Osteoblast (primary cell): ENCODE results near the gene PPP2R3B. TPM values are rescaled to one million over a fixed set of nuclear protein-coding genes. Genes with fewer than 3 reads are reported as not detected.

Experiments used
- DNase-seq: peaks from one replicate; pipeline ENCODE4 v3.0.0; 2011; ENCODE audit warnings: low spot score, mixed read lengths; ENCODE audit not compliant: insufficient read length; ENCODE audit errors: missing footprints
- H2AFZ ChIP-seq: 2 replicates; pipeline ENCODE4 v1.6.0; 2011; ENCODE audit warnings: mild to moderate bottlenecking, low read length
- H3K27ac ChIP-seq: 2 replicates; pipeline ENCODE4 v1.5.1; 2011; ENCODE audit warnings: mild to moderate bottlenecking, low read depth, low read length, moderate library complexity
- H3K27me3 ChIP-seq: 2 replicates; pipeline ENCODE4 v1.6.0; 2012; ENCODE audit warnings: mild to moderate bottlenecking, control low read depth, inconsistent platforms, low read length, moderate library complexity; ENCODE audit not compliant: insufficient read depth
- H3K36me3 ChIP-seq: 2 replicates; pipeline ENCODE4 v1.5.1; 2011; ENCODE audit warnings: mild to moderate bottlenecking, low read length, control low read depth, moderate library complexity; ENCODE audit not compliant: insufficient read depth
- H3K4me1 ChIP-seq: 2 replicates; pipeline ENCODE4 v1.5.1; 2011; ENCODE audit warnings: mild to moderate bottlenecking, low read length, control low read depth, moderate library complexity; ENCODE audit not compliant: insufficient read depth
- H3K4me2 ChIP-seq: 2 replicates; pipeline ENCODE4 v1.6.0; 2011; ENCODE audit warnings: mild to moderate bottlenecking, low read length; ENCODE audit not compliant: insufficient read depth
- H3K4me3 ChIP-seq: fragments of 200-600 bp; sonication (generic); 3 replicates; pipeline ENCODE4 v1.5.1; 2012; ENCODE audit warnings: mild to moderate bottlenecking, low read length, inconsistent platforms; ENCODE audit not compliant: insufficient read depth
- H3K79me2 ChIP-seq: 2 replicates; pipeline ENCODE4 v1.6.0; 2012; ENCODE audit warnings: mild to moderate bottlenecking, low read length, control low read depth, inconsistent platforms; ENCODE audit not compliant: insufficient read depth
- H3K9me3 ChIP-seq: 2 replicates; pipeline ENCODE4 v1.5.1; 2011; ENCODE audit warnings: low read depth, low read length, control low read depth
- H4K20me1 ChIP-seq: 2 replicates; pipeline ENCODE4 v1.6.0; 2012; ENCODE audit warnings: mild to moderate bottlenecking, low read length, control low read depth; ENCODE audit not compliant: insufficient read depth
- total RNA-seq: library from RNA; depleted of rRNA; stranded (reverse); fragments of >200 nt; gene quantifications from 2 replicates; pipeline ENCODE4 v1.2.3, GENCODE V29; 2012
- TF ChIP-seq, protein P1 (sequence below): IDR thresholded peaks from 2 replicates; pipeline ENCODE4 v1.5.1; 2011; ENCODE audit warnings: mild to moderate bottlenecking, low read depth, low read length, moderate library complexity; ENCODE audit errors: extremely low read depth

Gene PPP2R3B
- total RNA-seq, 1 donor, result 13.4 TPM

DNA sequence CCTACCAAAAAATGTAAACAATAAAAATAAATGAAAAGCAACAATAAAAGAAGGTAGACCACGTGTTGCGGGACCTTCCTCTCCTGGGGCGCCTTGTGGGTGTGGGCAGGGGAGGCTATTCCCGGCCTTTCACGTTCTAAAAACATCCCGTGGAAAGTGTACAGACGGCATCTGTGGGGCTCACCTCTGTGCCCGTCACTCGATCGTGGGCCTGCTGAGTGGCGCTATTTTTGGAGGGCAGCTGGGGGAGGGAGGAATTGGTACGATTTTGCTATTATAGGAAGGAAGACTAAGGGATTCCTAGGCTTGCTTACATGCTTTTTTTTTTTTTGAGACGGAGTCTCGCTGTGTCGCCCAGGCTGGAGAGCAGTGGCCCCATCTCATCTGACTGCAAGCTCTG is 13.6 kb upstream of the PPP2R3B start:
- H3K4me2 ChIP-seq, result no peak overlapping the region
- no peak overlapping the region for H2AFZ ChIP-seq
- no peak overlapping the region for H3K27ac ChIP-seq
- no peaks in the 10 kb centered on the region for H4K20me1 ChIP-seq
- no peaks in the 10 kb centered on the region for H3K27me3 ChIP-seq
- H3K4me1 ChIP-seq, result no peaks in the 10 kb centered on the region
- H3K36me3 ChIP-seq, result no peaks in the 10 kb centered on the region
- no peaks in the 10 kb centered on the region for H3K9me3 ChIP-seq
- TF ChIP-seq, protein P1, sequence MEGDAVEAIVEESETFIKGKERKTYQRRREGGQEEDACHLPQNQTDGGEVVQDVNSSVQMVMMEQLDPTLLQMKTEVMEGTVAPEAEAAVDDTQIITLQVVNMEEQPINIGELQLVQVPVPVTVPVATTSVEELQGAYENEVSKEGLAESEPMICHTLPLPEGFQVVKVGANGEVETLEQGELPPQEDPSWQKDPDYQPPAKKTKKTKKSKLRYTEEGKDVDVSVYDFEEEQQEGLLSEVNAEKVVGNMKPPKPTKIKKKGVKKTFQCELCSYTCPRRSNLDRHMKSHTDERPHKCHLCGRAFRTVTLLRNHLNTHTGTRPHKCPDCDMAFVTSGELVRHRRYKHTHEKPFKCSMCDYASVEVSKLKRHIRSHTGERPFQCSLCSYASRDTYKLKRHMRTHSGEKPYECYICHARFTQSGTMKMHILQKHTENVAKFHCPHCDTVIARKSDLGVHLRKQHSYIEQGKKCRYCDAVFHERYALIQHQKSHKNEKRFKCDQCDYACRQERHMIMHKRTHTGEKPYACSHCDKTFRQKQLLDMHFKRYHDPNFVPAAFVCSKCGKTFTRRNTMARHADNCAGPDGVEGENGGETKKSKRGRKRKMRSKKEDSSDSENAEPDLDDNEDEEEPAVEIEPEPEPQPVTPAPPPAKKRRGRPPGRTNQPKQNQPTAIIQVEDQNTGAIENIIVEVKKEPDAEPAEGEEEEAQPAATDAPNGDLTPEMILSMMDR, result no peak
- no peak for DNase-seq
- H3K4me3 ChIP-seq, result no peak overlapping the region
- H3K79me2 ChIP-seq, result no peaks in the 10 kb centered on the region

DNA sequence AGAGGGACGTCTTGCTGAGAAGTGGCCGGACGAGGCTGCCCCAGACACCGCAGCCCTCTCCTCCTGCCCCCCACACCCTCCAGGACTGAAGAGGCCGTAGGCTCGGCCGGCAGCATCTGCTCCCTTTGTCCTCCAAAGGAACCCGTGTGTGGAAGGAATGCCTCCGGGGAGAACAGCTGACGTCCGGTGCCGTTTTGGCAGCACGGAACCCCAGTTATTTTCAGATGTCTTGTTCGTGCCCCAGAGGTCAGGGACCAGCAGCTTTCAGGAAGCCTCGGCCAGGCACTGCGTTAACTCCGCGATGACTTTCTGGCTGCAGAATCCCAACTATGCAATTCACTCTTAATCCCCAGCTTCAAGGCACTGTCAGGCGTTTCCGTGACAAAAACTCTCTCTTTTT is 10.9 kb upstream of the PPP2R3B start:
- Histone ChIP-seq H3K4me3 (no peak overlapping the region), H3K4me1 (no peaks in the 10 kb centered on the region), H3K27ac (no peak overlapping the region), H3K4me2 (no peak overlapping the region), H4K20me1 (no peaks in the 10 kb centered on the region), H3K36me3 (no peaks in the 10 kb centered on the region), H3K79me2 (no peaks in the 10 kb centered on the region), H2AFZ (no peak overlapping the region), H3K9me3 (no peaks in the 10 kb centered on the region), H3K27me3 (no peaks in the 10 kb centered on the region)
- TF ChIP-seq, protein P1, result no peak
- peak; percentile 52 for DNase-seq

DNA sequence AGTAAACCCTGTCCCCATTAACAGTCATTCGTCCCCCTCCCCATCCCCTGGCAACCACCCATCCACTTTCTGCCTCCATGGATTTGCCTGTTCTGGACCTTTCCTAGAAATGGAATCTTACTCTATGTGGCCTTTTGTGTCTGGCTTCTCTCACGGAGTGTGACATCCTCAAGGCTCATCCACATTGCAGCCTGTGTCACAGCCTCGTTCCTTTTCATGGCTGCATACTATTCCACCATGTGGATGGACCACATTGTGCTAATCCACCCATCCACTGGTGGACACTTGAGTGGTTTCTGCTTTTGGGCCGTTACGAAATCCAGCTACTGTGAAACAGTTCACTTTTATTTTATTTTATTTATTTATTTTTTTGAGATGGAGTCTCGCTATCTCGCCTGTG is 8.1 kb upstream of the PPP2R3B start:
- Histone ChIP-seq H3K79me2 (no peaks in the 10 kb centered on the region), H3K4me3 (no peak overlapping the region), H3K4me2 (no peak overlapping the region), H3K9me3 (no peaks in the 10 kb centered on the region), H3K27ac (no peak overlapping the region), H3K36me3 (no peaks in the 10 kb centered on the region), H4K20me1 (no peaks in the 10 kb centered on the region), H3K27me3 (no peaks in the 10 kb centered on the region), H2AFZ (no peak overlapping the region), H3K4me1 (no peaks in the 10 kb centered on the region)
- no peak for DNase-seq
- TF ChIP-seq, protein P1, result no peak

DNA sequence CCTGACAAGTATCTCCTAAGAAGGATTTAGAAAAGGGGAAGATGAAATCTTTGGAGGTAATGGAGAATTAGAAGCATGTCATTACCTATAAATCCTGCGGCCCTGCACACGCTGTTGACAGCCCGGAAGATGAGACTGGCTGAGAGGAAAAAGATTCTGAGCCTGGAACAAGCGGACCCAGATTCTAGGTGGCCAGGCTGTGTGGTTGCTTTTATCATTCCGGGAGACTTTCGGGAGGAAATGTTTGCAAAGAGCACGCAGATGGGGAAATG is 5.8 kb upstream of the PPP2R3B start:
- H3K9me3 ChIP-seq, result no peaks in the 10 kb centered on the region
- H3K27ac ChIP-seq, result no peak overlapping the region
- H3K79me2 ChIP-seq, result no peaks in the 10 kb centered on the region
- H2AFZ ChIP-seq, result no peak overlapping the region
- no peak overlapping the region for H3K4me3 ChIP-seq
- TF ChIP-seq, protein P1, result no peak
- peak; percentile 13 for DNase-seq
- H3K36me3 ChIP-seq, result no peaks in the 10 kb centered on the region
- H3K4me2 ChIP-seq, result no peak overlapping the region
- no peaks in the 10 kb centered on the region for H3K27me3 ChIP-seq
- peaks cover 3% of the 10 kb centered on the region for H3K4me1 ChIP-seq
- no peaks in the 10 kb centered on the region for H4K20me1 ChIP-seq
